ENCODE data around the gene MGMT.

MGMT gene

DNA sequence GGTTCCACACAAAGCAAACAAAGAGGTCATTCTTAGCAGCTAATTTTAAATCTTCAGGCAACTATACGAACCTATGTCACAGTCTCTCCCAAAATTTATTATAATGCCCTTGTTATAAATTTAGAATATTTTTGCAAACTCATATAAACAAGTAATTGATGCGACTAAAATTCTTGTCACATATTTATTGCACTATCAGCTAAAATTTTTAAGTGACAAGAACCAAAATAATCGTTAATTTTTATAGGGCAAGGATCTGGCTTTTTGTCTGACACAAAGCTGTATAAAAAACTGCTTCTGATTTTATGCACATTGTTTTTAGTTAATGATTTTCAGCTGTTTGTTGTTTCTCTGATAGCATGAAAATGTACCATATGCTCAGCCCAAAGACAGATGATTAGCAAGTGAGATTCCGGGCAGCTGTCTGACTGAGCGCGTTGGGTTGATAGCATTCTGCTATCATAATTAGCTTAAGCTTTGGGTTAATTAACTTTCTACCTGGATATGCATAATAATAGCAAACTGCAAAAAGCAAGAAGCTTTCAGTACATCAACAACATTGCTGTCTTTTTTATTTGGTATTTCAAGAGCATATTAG, 136.0 kb downstream of the MGMT start:
- no peak for DNase-seq

- DNase-seq, result no peak
Measured at GRCh38 chr10:129604333-129605032, 137.4 kb downstream of the MGMT start.

DNA sequence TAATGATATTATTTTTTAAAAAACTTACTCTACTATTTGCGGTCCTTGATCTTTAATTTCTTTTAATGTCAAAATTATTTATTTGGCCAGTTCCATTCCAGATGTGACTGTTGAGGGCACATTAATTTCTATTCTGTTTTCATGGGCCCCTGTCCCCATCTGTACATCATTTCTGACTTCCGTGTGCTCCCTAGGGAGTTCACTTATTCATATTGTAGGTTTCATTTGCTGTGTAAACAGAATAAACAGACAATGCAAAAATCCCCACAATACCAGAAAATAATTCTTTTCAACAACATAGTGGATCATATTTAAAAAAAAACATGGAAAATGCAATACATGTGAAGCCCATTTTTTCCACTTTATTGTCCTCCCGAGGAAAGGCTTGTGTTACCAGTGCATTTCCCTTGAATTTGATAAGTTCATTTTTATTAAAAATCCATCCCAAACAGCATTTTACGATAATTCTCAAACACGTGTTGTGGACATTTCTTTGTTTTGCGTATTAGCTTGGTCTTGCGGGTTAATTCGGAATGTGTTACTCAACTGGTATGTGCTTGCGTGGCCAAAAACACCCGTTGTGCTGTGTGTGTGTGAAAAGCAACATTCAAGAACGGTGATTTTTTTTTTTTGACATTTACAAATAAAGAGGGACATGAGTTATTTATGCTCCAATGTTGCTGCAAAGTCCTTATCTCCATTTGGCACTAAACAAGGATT, 138.4 kb downstream of the MGMT start:
- no peak for DNase-seq

DNA sequence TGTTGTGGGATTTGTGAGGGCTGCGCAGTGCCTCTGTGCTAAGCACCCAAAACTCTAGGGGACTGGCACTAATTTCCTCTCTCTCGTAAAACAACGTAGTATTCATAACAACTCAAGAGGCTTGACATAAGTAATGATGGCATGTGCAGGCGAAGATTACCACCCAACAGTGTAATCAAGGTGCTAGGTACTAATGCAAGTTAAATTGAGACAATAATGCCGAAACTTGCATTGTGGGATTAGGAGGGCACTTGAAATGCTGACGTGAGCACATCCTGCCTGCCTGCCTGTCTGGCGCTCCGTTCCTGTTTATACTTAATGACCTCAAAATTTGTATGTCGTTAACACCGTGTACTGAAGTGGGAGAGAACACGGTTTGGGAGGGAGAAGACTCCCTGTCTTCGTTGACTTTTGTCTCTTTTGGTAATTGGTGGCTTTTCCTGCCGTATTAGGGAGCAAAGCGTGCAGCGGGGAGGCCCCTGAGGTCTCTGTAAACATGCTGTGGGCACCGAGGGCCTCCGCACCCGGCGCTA, 139.0 kb downstream of the MGMT start:
- no peak for DNase-seq

- no peak for DNase-seq
Measured at GRCh38 chr10:129607607-129608109, 140.6 kb downstream of the MGMT start.

DNA sequence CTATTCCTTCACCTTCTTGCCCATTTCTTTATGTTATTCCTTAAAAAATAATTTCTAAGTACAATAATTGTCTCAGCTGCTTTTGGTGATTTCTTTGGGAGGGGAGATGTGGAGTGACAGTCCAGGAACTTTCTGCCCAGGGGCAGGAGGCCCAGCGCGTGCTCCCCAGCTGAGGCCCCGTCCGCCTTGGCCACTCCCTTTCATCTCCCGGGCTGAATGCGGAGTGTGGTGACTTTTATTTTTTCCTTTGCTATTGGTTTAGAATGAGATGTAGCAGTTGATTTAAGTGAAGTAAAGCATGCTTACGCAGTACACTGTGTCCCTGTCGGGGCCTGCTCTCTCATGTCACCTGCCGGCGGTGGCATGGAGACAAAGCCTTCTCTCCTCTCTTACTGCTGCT, 141.6 kb downstream of the MGMT start:
- DNase-seq, result no peak

DNA sequence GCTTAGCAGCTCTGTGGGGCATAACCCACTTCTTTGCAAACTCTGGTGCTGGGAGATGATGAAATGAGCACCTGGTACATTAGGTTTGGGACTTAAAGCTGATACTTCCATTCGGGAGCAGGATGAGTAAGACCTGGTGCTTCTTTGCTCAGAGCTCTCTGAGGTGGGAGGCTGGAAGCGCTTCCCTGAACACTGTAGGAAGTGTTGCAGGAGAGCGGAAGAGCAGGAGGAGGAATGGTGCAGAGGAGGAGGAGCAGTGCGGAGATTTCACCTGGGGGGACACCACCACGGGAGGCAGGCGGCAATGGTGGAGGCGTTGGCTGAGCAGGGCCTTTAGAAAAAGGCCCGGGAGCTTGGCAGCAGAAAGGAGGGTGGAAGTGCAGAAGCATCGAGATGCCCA, 142.5 kb downstream of the MGMT start:
- no peak for DNase-seq

GRCh38 chr10:129612481-129613109, 145.6 kb downstream of the MGMT start:
- no peak for DNase-seq

DNA sequence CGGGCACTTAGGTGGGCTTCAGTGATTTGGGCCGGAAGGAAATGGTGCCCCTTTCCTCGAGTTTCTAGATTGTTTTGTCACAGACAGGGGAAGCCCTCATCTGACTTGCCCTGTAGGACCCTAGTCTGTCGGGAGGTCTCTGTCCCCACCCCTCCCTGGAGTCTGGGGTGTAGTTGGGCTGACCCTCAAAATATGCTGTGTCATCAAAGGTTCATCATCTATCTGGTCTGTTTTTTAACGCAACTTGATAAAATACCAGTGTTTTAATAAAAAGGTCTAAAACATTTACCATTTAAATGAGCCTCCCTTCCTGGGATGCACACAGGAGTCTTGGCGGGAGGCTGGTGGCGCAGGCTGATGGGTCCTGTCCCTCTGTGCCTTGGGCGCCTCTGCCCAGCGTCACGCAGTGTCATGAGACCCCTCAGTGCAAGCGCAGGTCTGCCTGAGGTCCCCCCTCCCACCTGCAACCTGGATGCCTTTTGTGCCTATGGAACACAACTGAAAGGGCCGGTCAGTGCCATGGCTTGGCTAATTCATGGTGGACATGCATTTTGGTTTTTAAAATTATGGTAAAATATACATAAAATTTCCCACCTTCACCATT, 146.4 kb downstream of the MGMT start:
- DNase-seq, result no peak

DNA sequence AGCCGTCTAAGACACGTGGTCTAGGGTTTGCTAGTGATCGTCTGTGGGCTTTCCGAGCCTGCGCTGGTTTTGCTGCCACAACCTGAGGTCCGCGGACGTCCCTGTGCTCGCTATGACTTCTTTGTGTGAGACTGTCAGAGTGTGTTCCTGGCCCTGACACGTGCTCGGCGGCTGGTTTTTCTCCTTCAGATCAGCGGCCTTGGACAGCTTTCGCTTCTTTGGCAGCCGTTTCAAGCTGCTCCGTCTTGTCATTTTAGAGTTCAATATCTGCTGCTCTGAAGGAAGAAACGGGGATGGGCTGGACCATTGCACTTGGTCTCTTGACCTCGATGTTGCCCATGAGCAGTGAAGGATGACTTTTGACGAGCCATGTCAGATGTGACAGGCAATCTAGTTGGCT, 147.3 kb downstream of the MGMT start:
- no peak for DNase-seq

DNA sequence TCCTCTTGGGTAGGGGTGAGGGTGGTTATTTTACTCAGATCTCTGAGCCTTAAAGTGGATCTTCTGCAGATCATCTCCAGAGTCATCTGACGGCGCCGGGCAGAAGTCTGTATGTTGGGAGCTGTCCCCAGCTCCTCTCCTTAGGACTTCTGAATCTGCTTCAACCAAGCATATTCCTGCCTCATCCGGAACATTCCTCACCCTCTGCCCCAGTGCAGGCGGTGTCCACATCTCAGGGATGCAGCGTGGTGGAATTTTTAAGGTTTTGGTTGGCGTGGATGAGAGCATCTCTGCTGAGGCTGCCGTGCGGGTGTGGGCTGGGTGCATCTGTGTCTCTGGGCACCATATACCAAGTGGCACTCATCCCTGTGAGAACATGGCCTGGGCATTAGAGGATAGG, 148.3 kb downstream of the MGMT start:
- no peak for DNase-seq

GRCh38 chr10:129615921-129616525, 149.0 kb downstream of the MGMT start:
- no peak for DNase-seq

DNA sequence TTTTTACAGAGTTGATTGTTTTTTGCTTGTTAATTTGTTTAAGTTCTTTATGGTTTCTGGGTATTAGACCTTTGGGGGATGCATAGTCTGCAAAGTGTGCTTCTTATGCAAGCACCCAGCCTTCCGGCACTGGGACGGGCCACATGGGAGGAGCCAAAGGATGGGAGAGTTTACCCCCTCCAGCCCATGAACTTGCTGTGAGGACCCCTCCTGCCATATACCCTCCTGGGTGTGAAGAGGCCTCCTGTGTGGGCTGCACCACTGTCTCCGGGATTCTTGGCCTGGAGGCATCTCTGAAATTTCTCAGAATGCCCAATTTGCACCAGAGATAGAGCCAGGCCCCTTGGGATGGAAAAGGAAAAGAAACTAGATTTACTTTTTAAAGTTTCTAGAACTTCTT, 150.7 kb downstream of the MGMT start:
- no peak for DNase-seq

DNA sequence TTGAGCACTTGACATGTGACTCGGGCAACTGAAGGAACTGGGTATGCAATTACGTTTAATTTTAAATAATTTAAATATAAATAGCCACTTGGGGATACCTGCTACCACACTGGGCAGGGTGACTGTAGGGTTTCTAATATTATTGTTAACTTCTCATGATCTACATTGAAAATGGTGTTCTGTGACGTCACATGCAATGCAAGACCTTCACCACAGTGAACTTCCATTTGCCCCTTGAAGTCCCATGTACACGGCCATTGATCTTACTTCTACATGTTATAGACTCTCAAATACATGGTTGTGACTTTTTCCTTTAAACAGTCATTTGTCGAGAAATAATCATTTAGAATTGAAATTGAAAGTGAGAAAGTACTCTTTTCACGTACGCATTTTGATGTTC, 154.0 kb downstream of the MGMT start:
- no peak for DNase-seq

DNA sequence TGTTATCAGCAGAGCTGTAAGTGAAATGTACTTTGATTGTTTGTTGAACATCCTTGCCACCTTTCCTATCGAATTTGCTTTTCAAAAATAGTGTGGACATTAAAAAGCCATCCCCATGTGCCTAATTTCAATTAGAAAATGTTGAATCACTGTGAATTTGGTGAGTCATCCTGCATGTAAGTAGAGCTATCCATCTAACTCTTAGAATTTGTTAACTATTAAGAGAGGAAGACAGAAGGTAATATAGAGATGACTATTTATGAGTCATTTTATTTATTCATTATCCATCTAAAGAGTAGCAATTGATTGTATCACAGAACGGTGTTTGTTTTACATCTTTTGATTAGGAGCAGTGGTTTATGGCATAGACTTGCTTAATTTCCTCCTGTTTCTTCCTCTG, 154.7 kb downstream of the MGMT start:
- no peak for DNase-seq

- DNase-seq, result no peak
Measured at GRCh38 chr10:129622291-129622690, 155.2 kb downstream of the MGMT start.

- no peak for DNase-seq
Measured at GRCh38 chr10:129622736-129623135, 155.7 kb downstream of the MGMT start.

DNA sequence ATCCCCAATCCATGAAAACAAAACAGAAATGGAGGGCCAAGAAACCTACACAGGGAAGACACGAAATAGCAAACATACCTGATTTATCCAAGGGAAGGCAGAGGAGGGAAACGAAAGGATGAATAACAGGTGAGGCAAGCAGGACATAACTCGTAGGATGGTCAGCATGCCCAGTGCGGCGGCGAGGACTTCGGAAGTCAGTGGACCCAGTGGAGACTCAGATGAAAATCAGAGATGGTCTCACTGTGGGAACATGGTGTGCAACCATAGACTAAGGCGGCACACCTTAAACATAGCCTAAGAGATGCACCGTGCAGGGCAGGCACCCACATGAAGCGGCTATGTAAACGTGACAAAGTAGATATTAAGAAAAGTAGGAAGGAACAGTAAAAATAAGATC, 157.5 kb downstream of the MGMT start:
- no peak for DNase-seq

- no peak for DNase-seq
Measured at GRCh38 chr10:129626309-129626708, 159.3 kb downstream of the MGMT start.

DNA sequence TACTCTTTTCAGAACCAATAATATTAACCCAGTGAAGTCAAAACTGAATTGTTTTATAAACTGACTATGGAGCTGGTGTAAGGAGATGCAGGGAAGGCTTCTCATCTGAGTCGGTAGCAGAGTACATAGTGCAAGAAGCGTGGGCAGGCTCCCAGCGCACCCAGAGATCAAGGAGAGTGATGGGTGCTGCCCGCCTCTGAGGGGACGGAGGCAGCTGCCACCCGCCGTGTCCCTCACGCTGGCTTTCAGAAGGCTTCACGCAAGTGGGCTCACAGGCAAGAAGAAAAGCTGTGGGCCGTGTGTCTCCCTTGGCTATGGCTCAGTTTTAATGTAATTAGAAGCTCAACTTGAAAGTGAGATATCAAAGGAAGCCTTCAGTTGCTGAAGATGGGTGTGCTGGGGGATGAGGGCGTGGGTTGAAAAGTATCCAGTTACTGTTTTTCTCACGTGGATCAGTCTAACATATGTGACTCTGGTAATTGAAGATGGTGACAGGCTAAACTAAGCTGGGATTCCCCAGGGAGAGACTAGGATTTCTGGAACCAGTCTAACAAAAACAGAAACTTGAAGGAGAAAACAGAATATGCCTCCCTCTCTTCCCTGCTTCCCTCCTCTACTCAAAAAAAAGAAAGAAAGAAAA, 159.9 kb downstream of the MGMT start:
- DNase-seq, result no peak

DNA sequence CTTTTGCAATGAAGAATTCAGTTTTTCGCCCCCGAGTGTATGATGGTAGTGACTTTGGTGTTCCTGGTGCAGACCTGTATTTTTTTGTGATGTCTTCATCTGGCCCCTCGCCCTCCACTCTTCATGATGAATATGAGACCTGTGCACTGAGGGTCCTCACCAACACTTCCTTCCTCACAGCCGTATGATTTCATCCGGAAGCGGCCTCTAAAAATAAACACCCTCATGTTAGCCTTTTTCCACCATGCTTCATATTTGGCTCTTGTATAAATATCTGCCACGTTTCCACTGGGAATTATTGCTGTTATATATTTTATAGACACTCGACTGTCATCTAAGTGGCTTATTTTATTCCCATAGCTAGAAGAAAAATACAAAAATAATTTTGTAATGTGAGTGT, 160.4 kb downstream of the MGMT start:
- no peak for DNase-seq

DNA sequence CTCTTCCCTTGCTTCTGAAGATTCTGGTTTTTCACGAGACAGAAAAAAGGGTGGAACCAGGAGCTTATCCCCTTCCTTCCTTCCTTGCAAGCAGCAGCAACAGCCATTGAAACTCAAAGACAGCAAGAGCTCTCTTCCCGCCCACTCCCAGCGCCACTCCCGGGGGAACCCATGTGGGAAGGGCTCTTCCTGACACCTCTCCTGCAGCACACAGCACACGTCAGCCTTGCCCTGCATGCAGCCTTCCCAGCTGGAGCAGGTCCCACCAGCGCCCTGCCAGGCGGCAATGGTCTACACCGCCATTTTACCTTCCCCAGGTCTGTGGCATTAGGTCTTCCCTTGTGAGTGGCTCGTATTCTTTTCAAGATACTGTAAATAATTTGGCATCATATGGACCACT, 161.8 kb downstream of the MGMT start:
- no peak for DNase-seq
